Karpas-422 (cell line): ENCODE results near the gene COX20. TPM values are rescaled to one million over a fixed set of nuclear protein-coding genes. Genes with fewer than 3 reads are reported as not detected.
A peak's percentile ranks its signal among the peaks of the same experiment; 100 is the strongest.

Experiments used
- DNase-seq: peaks from one replicate; pipeline ENCODE4 v3.0.0-alpha.2; 2015
- H2AFZ ChIP-seq: fragments of 200-600 bp; sonication (generic); 2 replicates; pipeline ENCODE4 v1.6.1; 2014; ENCODE audit warnings: antibody characterized with exemption, low read length, mixed read lengths
- H3K27ac ChIP-seq: fragments of 200-600 bp; sonication (generic); 2 replicates; pipeline ENCODE4 v1.5.1; 2014; ENCODE audit warnings: mild to moderate bottlenecking, low read length, moderate library complexity
- H3K27me3 ChIP-seq: fragments of 200-600 bp; sonication (generic); 2 replicates; pipeline ENCODE4 v1.6.1; 2014; ENCODE audit warnings: low read length, mixed read lengths
- H3K36me3 ChIP-seq: fragments of 200-600 bp; sonication (generic); 2 replicates; pipeline ENCODE4 v1.6.1; 2014; ENCODE audit warnings: low read length, mixed read lengths; ENCODE audit not compliant: insufficient read depth
- H3K4me1 ChIP-seq: fragments of 200-600 bp; sonication (generic); 2 replicates; pipeline ENCODE4 v1.6.1; 2014; ENCODE audit warnings: mild to moderate bottlenecking, low read length, mixed read lengths
- H3K4me2 ChIP-seq: fragments of 200-600 bp; sonication (generic); 2 replicates; pipeline ENCODE4 v1.6.1; 2014; ENCODE audit warnings: low read length, low read depth, mild to moderate bottlenecking; ENCODE audit not compliant: poor library complexity, severe bottlenecking
- H3K4me3 ChIP-seq: fragments of 200-600 bp; sonication (generic); 2 replicates; pipeline ENCODE4 v1.5.1; 2014; ENCODE audit warnings: mild to moderate bottlenecking, antibody characterized with exemption, low read length, mixed read lengths
- H3K79me2 ChIP-seq: fragments of 200-600 bp; sonication (generic); 2 replicates; pipeline ENCODE4 v1.6.1; 2014; ENCODE audit warnings: mild to moderate bottlenecking, low read length, mixed read lengths
- H3K9ac ChIP-seq: fragments of 200-600 bp; sonication (generic); 2 replicates; pipeline ENCODE4 v1.6.0; 2014; ENCODE audit warnings: low read length
- H3K9me2 ChIP-seq: fragments of 200-600 bp; sonication (generic), shearing (Covaris generic); replicated peaks from 2 replicates; pipeline ENCODE4 v1.6.0; 2014; ENCODE audit warnings: mild to moderate bottlenecking, low read length, moderate library complexity; ENCODE audit not compliant: insufficient read depth
- H3K9me3 ChIP-seq: fragments of 300-700, 200-600 bp; sonication (generic); 2 replicates; pipeline ENCODE4 v1.6.1; 2014; ENCODE audit warnings: low read length, mixed read lengths
- H4K20me1 ChIP-seq: fragments of 200-600 bp; sonication (generic); 2 replicates; pipeline ENCODE4 v1.6.1; 2014; ENCODE audit warnings: mild to moderate bottlenecking, antibody characterized with exemption, low read length, low read depth; ENCODE audit not compliant: insufficient read depth
- total RNA-seq: library from RNA; depleted of rRNA; stranded (reverse); fragments of >200 nt; shearing (Covaris generic); gene quantifications from 2 replicates; pipeline ENCODE4 v1.2.3, GENCODE V29; 2014; ENCODE audit warnings: low replicate concordance

Gene COX20
- total RNA-seq, 1 experiment from 2014 or later: 24.1 TPM

DNA sequence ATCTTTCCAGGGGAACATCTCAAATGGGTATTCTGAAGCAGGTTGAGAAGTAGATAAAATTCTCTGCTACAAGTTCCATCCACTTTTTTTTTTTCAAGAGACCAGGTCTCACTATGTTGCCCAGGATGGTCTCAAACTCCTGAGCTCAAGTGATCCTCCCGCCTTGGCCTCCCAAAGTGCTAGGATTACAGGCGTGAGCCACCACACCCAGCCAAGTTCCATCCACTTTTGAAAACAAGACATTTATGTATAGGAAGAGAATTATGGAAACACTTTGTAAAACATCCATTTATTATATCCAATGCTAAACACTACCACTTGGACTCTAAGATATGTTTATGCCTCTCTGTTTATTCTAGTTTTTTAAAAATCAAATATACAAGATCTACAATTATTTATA lies 15.4 kb downstream of the COX20 start:
- Histone ChIP-seq H3K79me2 (peaks cover 60% of the 10 kb centered on the region), H4K20me1 (0 out of 2 replicates have a peak, but pooled peaks cover 4% of the 10 kb centered on the region)

DNA sequence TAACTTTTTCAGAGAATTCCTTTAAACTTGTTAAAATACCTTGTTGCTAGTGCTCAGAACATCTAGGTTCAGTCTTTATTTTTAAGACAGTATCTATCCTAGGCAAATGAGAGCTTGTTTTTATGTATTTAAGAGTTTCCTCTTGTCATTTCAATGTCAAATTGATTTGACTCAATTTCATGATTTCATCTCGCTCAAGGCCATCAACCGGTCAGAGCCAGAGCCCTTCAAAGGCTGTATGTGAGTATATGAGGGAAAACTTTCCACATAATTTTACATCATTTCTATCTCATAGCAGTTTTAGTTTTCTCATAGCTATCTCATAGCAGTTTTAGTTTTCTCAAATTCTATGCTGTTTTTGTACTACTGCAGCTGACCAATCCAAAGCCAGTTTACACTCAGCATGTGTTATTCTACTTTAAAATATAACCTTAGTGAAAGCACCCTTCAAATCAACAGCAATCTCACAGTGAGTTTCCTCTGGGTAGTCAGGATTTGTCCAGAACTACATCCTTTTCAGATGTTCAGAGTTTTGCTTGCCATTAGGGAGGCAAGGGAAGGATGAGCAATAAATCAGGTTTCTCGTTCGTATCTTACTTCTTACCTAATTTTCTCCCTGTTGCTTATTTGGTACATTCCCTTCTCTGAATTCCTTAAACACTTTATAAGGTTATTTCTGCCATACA lies 16.2 kb downstream of the COX20 start:
- H3K4me1 ChIP-seq: no peaks in the 10 kb centered on the region

More for the DNA sequence above, 15.4 kb downstream of the COX20 start:
- no peak overlapping the region for H3K4me3 ChIP-seq
- no peaks in the 10 kb centered on the region for H3K9me3 ChIP-seq
- H3K27me3 ChIP-seq: no peaks in the 10 kb centered on the region
- no peak overlapping the region for H2AFZ ChIP-seq
- H3K9me2 ChIP-seq: no peaks in the 10 kb centered on the region
- no peak overlapping the region for H3K9ac ChIP-seq
- peak; percentile 41 for DNase-seq
- H3K36me3 ChIP-seq: peaks cover 95% of the 10 kb centered on the region
- H3K4me2 ChIP-seq: no peak overlapping the region
- H3K4me1 ChIP-seq: no peaks in the 10 kb centered on the region
- H3K27ac ChIP-seq: no peak overlapping the region

DNA sequence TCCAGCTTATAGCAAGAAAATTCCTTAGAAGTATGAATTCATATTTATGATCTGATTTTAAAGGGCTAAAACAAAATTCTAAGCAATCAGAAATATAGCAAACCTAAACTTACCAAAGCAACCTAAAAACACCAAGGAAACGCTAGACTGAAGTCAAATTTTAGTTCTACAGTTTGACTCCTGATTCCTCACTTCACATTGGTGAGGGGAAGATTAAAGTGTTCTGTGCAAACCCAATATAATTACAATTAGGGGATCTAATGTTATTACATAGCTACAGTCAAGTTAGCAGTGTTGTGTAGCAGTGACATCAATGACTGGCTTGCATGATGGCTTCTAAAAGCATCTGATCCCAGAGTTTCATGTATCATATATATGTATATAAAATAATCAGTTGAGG lies 17.2 kb downstream of the COX20 start:
- no peak overlapping the region for H3K9ac ChIP-seq
- peaks cover 72% of the 10 kb centered on the region for H3K79me2 ChIP-seq
- H3K36me3 ChIP-seq: peaks cover 97% of the 10 kb centered on the region
- DNase-seq: peak; percentile 41
- H3K4me2 ChIP-seq: no peak overlapping the region
- no peaks in the 10 kb centered on the region for H3K27me3 ChIP-seq
- no peak overlapping the region for H3K4me3 ChIP-seq
- H2AFZ ChIP-seq: no peak overlapping the region
- peaks cover 9% of the 10 kb centered on the region; the same call in 1 of the 2 replicates for H4K20me1 ChIP-seq
- no peak overlapping the region for H3K27ac ChIP-seq
- no peaks in the 10 kb centered on the region for H3K9me2 ChIP-seq
- H3K9me3 ChIP-seq: no peaks in the 10 kb centered on the region
- no peaks in the 10 kb centered on the region for H3K4me1 ChIP-seq

More for the DNA sequence above, 16.2 kb downstream of the COX20 start:
- no peak overlapping the region for H3K27ac ChIP-seq
- peaks cover 64% of the 10 kb centered on the region for H3K79me2 ChIP-seq
- no peaks in the 10 kb centered on the region for H3K27me3 ChIP-seq
- 0 out of 2 replicates have a peak, but pooled peaks cover 4% of the 10 kb centered on the region for H4K20me1 ChIP-seq
- H3K9me3 ChIP-seq: no peaks in the 10 kb centered on the region
- no peak overlapping the region for H3K9ac ChIP-seq
- no peak overlapping the region for H2AFZ ChIP-seq
- no peak overlapping the region for H3K4me3 ChIP-seq
- peak; percentile 45 for DNase-seq
- H3K9me2 ChIP-seq: no peaks in the 10 kb centered on the region
- peaks cover 97% of the 10 kb centered on the region for H3K36me3 ChIP-seq
- H3K4me2 ChIP-seq: no peak overlapping the region

DNA sequence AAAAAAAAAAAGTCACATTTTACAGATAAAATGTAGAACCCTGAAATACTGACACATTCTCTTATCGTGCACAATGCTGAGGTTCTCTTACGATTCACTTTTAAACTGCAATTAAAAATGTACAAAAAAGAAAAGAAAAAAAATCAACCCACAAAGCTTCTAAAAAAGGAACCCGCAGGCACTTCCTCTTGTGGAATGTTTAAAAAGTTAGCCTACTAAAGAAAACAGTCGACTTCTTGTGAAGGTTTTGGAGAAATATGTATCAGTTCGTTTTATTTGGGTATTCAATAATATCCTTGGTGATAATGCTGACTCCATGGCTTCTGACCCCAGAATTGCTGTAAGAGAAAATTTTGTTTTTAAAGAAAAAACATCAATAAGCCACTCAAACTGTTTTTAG lies 18.7 kb downstream of the COX20 start:
- Histone ChIP-seq H3K4me1 (peaks cover 5% of the 10 kb centered on the region), H4K20me1 (peaks cover 22% of the 10 kb centered on the region), H3K4me2 (no peak overlapping the region), H3K27me3 (no peaks in the 10 kb centered on the region), H3K9ac (no peak overlapping the region), H3K9me3 (no peaks in the 10 kb centered on the region), H3K4me3 (no peak overlapping the region), H3K36me3 (peaks cover 97% of the 10 kb centered on the region), H3K9me2 (no peaks in the 10 kb centered on the region), H2AFZ (no peak overlapping the region), H3K27ac (no peak overlapping the region), H3K79me2 (peaks cover 76% of the 10 kb centered on the region)
- DNase-seq: peak; percentile 39

DNA sequence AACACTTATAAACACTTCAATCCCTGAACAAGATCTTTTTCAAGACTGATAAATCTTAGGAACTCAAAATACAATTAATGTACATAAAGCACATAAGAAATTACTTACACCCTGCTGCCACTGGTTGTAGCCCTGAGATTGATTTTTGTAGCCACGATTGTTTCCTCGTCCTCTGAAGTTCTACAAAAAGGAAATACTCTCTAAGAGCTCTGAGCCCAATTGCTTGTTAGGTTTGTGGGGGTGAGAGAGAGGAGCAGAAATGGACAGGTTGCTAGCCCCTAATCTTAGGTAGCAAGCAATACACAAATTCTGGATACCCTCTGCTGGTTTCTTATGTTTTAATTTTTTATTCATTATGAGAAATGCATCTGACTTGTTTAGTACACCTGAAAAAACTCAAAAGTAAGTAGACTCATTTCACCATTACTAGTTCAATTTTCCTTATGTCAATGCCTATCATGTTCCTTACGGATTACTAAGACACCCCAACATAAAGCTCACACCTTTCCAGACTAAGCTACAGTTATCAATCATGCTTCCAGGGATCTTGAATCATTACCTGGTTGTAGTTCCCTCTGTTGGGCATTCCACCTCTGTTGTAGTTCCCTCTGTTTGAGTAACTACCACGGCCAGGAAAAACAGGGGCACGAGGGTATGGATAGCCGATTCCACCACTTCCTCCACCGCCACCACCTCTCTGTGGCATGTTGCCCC lies 19.6 kb downstream of the COX20 start:
- no peaks in the 10 kb centered on the region for H3K27me3 ChIP-seq
- no peak overlapping the region for H3K4me2 ChIP-seq
- H4K20me1 ChIP-seq: peaks cover 31% of the 10 kb centered on the region
- no peak overlapping the region for H3K4me3 ChIP-seq
- H3K27ac ChIP-seq: no peak overlapping the region
- H2AFZ ChIP-seq: no peak overlapping the region
- H3K4me1 ChIP-seq: peaks cover 13% of the 10 kb centered on the region
- no peak overlapping the region for H3K9ac ChIP-seq
- H3K9me2 ChIP-seq: no peaks in the 10 kb centered on the region
- peaks cover 97% of the 10 kb centered on the region for H3K36me3 ChIP-seq
- no peaks in the 10 kb centered on the region for H3K9me3 ChIP-seq
- peaks cover 80% of the 10 kb centered on the region for H3K79me2 ChIP-seq
- peak; percentile 41 for DNase-seq

DNA sequence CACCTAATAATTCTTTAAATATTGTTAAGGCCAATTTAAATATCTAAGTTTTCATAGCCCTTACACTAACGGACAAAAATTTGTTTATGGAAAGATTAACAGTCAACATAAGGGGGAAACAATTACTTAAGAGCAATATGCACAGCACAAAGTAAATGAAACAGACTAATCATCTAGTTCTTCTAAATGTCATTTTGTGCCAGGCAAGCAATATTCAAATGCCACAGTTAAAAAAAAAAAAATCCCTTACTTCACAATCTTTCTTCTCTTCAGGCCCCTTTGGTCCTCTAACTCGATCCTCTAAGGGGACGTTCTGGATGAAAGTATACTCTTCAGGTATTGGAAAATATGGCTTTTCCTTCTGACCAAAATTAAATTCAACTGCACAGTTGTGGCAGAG lies 22.3 kb downstream of the COX20 start:
- peaks cover 58% of the 10 kb centered on the region for H4K20me1 ChIP-seq
- H3K9ac ChIP-seq: no peak overlapping the region
- H3K27me3 ChIP-seq: no peaks in the 10 kb centered on the region
- H3K4me3 ChIP-seq: no peak overlapping the region
- no peak overlapping the region for H3K4me2 ChIP-seq
- peaks cover 35% of the 10 kb centered on the region for H3K4me1 ChIP-seq
- H3K9me2 ChIP-seq: no peaks in the 10 kb centered on the region
- H3K36me3 ChIP-seq: peaks cover 99% of the 10 kb centered on the region
- H3K9me3 ChIP-seq: no peaks in the 10 kb centered on the region
- H2AFZ ChIP-seq: no peak overlapping the region
- H3K79me2 ChIP-seq: peaks cover 89% of the 10 kb centered on the region
- no peak overlapping the region for H3K27ac ChIP-seq
- no peak for DNase-seq

DNA sequence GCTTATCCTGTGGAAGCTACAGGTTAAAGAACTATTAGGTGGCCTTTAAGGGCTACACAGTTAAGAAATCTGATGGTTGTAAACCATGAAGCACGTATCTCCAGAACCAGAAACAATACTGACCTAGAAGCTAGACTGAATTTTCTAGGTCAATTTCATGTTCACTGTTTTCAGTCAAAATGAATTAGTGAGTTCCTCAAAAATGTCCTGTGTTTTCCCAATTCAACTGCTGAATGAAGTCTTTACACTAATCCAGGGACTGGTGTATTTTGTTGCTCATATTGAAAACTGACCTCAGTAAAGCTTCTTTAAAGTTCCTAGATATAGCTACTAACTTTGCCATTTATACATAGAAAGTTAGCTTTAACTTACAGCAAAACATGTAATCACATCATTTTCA lies 22.9 kb downstream of the COX20 start:
- H2AFZ ChIP-seq: no peak overlapping the region
- H3K9ac ChIP-seq: no peak overlapping the region
- no peak for DNase-seq
- no peaks in the 10 kb centered on the region for H3K9me3 ChIP-seq
- H3K4me1 ChIP-seq: peaks cover 35% of the 10 kb centered on the region
- no peak overlapping the region for H3K4me3 ChIP-seq
- H3K9me2 ChIP-seq: no peaks in the 10 kb centered on the region
- H3K27ac ChIP-seq: no peak overlapping the region
- no peaks in the 10 kb centered on the region for H3K27me3 ChIP-seq
- H3K4me2 ChIP-seq: no peak overlapping the region
- H3K79me2 ChIP-seq: peaks cover 92% of the 10 kb centered on the region
- peaks cover 93% of the 10 kb centered on the region for H3K36me3 ChIP-seq
- H4K20me1 ChIP-seq: peaks cover 59% of the 10 kb centered on the region

DNA sequence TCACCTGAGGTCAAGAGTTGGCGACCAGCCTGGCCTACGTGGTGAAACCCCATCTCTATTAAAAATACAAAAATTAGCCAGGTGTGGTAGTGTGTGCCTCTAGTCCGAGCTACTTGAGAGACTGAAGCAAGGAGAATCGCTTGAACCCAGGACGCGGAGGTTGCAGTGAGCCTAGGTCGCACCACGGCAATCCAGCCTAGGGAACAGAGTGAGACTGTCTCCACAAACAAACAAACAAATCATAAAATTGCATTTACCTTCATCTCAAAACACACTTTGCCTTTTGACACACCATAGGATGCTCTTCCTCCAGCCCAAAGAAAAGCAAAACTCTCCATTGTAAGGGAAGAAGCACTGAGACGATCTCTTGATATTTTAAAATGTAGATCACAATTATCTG lies 24.6 kb downstream of the COX20 start:
- H3K79me2 ChIP-seq: peaks cover 90% of the 10 kb centered on the region
- no peaks in the 10 kb centered on the region for H3K9me3 ChIP-seq
- peak overlapping the region; percentile 93 for H3K4me2 ChIP-seq
- H3K36me3 ChIP-seq: peaks cover 80% of the 10 kb centered on the region
- no peak overlapping the region for H3K9ac ChIP-seq
- DNase-seq: peak; percentile 39
- no peaks in the 10 kb centered on the region for H3K9me2 ChIP-seq
- no peaks in the 10 kb centered on the region for H3K27me3 ChIP-seq
- no peak overlapping the region for H3K4me3 ChIP-seq
- peaks cover 36% of the 10 kb centered on the region for H3K4me1 ChIP-seq
- H3K27ac ChIP-seq: no peak overlapping the region
- no peak overlapping the region for H2AFZ ChIP-seq
- peaks cover 55% of the 10 kb centered on the region for H4K20me1 ChIP-seq
